Uterus (tissue), 4 donors: Measurements from ENCODE around the gene GBGT1. TPM values are rescaled to one million over a fixed set of nuclear protein-coding genes. Genes with fewer than 3 reads are reported as not detected.

Experiments
- DNase-seq, 2 donors: peaks; one replicate each; pipeline ENCODE4 v3.0.0-alpha.2; 2019 to 2020
- H3K27ac ChIP-seq, 2 donors: fragments of 200-600 bp; sonication (generic); 1 replicate in 1 of 2; 2 replicates in 1 of 2; pipeline ENCODE4 v1.5.1; 2016 to 2018
- H3K27me3 ChIP-seq, 2 donors: fragments of 200-600 bp; sonication (generic); one replicate each; pipeline ENCODE4 v1.5.1; 2018 to 2019; ENCODE audit warnings: control low read depth in 1 of 2
- H3K36me3 ChIP-seq, 2 donors: fragments of 200-600 bp; sonication (generic); one replicate each; pipeline ENCODE4 v1.5.1; 2019; ENCODE audit warnings: control low read depth in 1 of 2
- H3K4me1 ChIP-seq, 2 donors: fragments of 200-600 bp; sonication (generic); one replicate each; pipeline ENCODE4 v1.5.1; 2018 to 2019; ENCODE audit warnings: control low read depth in 1 of 2
- H3K4me3 ChIP-seq, 2 donors: fragments of 200-600 bp; sonication (generic); 1 replicate in 1 of 2; 2 replicates in 1 of 2; pipeline ENCODE4 v1.5.1; 2018 to 2019; ENCODE audit warnings: mild to moderate bottlenecking in 1 of 2
- H3K9me3 ChIP-seq, 2 donors: fragments of 200-600 bp; sonication (generic); one replicate each; pipeline ENCODE4 v1.5.1; 2019; ENCODE audit warnings: control low read depth in 1 of 2
- CTCF ChIP-seq, 4 experiments: fragments of 200-600 bp in 2 of 4; fragments of 450-650 bp in 2 of 4; sonication (generic) in 2 of 4; IDR thresholded peaks; one replicate each; pipeline ENCODE4 v1.5.1; 2016 to 2019; ENCODE audit warnings: antibody characterized with exemption in 4 of 4, mild to moderate bottlenecking in 2 of 4, moderate library complexity in 1 of 4
- POLR2A ChIP-seq, 2 donors: fragments of 450-650 bp; IDR thresholded peaks; one replicate each; pipeline ENCODE4 v1.6.1; 2016; ENCODE audit warnings: antibody characterized with exemption in 2 of 2, mild to moderate bottlenecking in 1 of 2, moderate library complexity in 1 of 2
- intact Hi-C: fragments of 100-400 bp; cut with DNase I; formaldehyde crosslinking; loops from one replicate; pipeline ENCODE4 v1.15.1; 2023; ENCODE audit warnings: low total_unique reads
- total RNA-seq, 4 donors: library from RNA; depleted of rRNA in 3 of 4; stranded (reverse); fragments of >200 nt in 3 of 4; gene quantifications; one replicate each; pipeline versions ENCODE4 v1.1.0 to v1.2.4, GENCODE V29; 2014 to 2023
- donor health status: DM: yes; HTN: yes; CAD: no.

The GBGT1 gene
- total RNA-seq, 4 donors from 2014 or later, result 3.5 to 28.5 (median 9.8) TPM

- no peak for TF ChIP-seq CTCF (IDR thresholded peaks at IDR 0.05)
- Histone ChIP-seq H3K27ac (no peak overlapping the region), H3K4me3 (no peak overlapping the region), H3K27me3 (no peaks in the 10 kb centered on the region), H3K9me3 (no peaks in the 10 kb centered on the region), H3K36me3 (no peaks in the 10 kb centered on the region), H3K4me1 (peaks cover 0 to 18% of the 10 kb centered on the region in 2 donors)
- intact Hi-C loops, result no loop called here
- no peak for DNase-seq
Measured at GRCh38 chr9:133124123-133124906, 39.4 kb downstream of the GBGT1 start.

GRCh38 chr9:133122935-133123611, 40.6 kb downstream of the GBGT1 start:
- peak; percentile 69 to 78 for DNase-seq
- H3K36me3 ChIP-seq, result no peaks in the 10 kb centered on the region
- no peak overlapping the region for H3K4me3 ChIP-seq
- intact Hi-C loops, result no loop called here
- no peaks in the 10 kb centered on the region for H3K27me3 ChIP-seq
- H3K9me3 ChIP-seq, result no peaks in the 10 kb centered on the region
- H3K27ac ChIP-seq, result peak overlapping the region; percentile 86 to 88
- peaks cover 0 to 18% of the 10 kb centered on the region in 2 donors for H3K4me1 ChIP-seq
- no peak for TF ChIP-seq POLR2A (IDR thresholded peaks at IDR 0.05)
- TF ChIP-seq CTCF (IDR thresholded peaks at IDR 0.05), result no peak

GRCh38 chr9:133122605-133122934, 41.1 kb downstream of the GBGT1 start:
- no peak for DNase-seq
- Histone ChIP-seq H3K9me3 (no peaks in the 10 kb centered on the region), H3K27me3 (no peaks in the 10 kb centered on the region), H3K36me3 (no peaks in the 10 kb centered on the region), H3K4me3 (no peak overlapping the region), H3K27ac (peak overlapping the region; percentile 86 to 88), H3K4me1 (peaks cover 0 to 22% of the 10 kb centered on the region in 2 donors)
- TF ChIP-seq POLR2A (IDR thresholded peaks at IDR 0.05) (no peak), CTCF (IDR thresholded peaks at IDR 0.05) (no peak)
- intact Hi-C loops, result no loop called here

GRCh38 chr9:133121915-133122550, 41.7 kb downstream of the GBGT1 start:
- intact Hi-C loops, result no loop called here
- DNase-seq, result no peak
- H3K4me3 ChIP-seq, result no peak overlapping the region
- TF ChIP-seq POLR2A (IDR thresholded peaks at IDR 0.05) (no peak), CTCF (IDR thresholded peaks at IDR 0.05) (no peak)
- H3K36me3 ChIP-seq, result no peaks in the 10 kb centered on the region
- no peaks in the 10 kb centered on the region for H3K9me3 ChIP-seq
- no peaks in the 10 kb centered on the region for H3K27me3 ChIP-seq
- H3K4me1 ChIP-seq, result peaks cover 0 to 23% of the 10 kb centered on the region in 2 donors
- peak overlapping the region; percentile 86 to 88 for H3K27ac ChIP-seq
